Astrocyte (in vitro differentiated cells and primary cell): ENCODE results near the gene BPNT1. TPM values are rescaled to one million over a fixed set of nuclear protein-coding genes. Genes with fewer than 3 reads are reported as not detected.

ENCODE experiments used
- DNase-seq: peaks from one replicate; pipeline ENCODE4 v3.0.0-alpha.2; 2010; ENCODE audit warnings: low read depth
- FAIRE-seq: peaks from 2 replicates; lab custom pipeline; 2011; peaks lifted over from hg19 to GRCh38; lab: Jason Lieb, UNC
- H2AFZ ChIP-seq: 2 replicates; pipeline ENCODE4 v1.6.0; 2012; ENCODE audit warnings: low read depth, low read length, inconsistent platforms
- H3K27ac ChIP-seq: 2 replicates; pipeline ENCODE4 v1.5.1; 2011; ENCODE audit warnings: low read depth, low read length, inconsistent platforms
- H3K27me3 ChIP-seq: 2 replicates; pipeline ENCODE4 v1.6.0; 2011; ENCODE audit warnings: low read length, inconsistent platforms; ENCODE audit not compliant: insufficient read depth
- H3K36me3 ChIP-seq: 2 replicates; pipeline ENCODE4 v1.5.1; 2011; ENCODE audit warnings: low read length, inconsistent platforms; ENCODE audit not compliant: insufficient read depth
- H3K4me1 ChIP-seq: 2 replicates; pipeline ENCODE4 v1.5.1; 2011; ENCODE audit warnings: low read length, inconsistent platforms; ENCODE audit not compliant: insufficient read depth
- H3K4me2 ChIP-seq: 2 replicates; pipeline ENCODE4 v1.6.0; 2012; ENCODE audit warnings: low read length, inconsistent platforms
- H3K4me3 ChIP-seq: 2 replicates; pipeline ENCODE4 v1.5.1; 2011; ENCODE audit warnings: low read depth, mild to moderate bottlenecking, low read length, inconsistent platforms; ENCODE audit not compliant: insufficient read depth
- H3K79me2 ChIP-seq: 2 replicates; pipeline ENCODE4 v1.6.0; 2012; ENCODE audit warnings: mild to moderate bottlenecking, low read length, inconsistent platforms; ENCODE audit not compliant: insufficient read depth
- H3K9ac ChIP-seq: 2 replicates; pipeline ENCODE4 v1.6.0; 2012; ENCODE audit warnings: mild to moderate bottlenecking, low read length, inconsistent platforms
- H3K9me3 ChIP-seq: 2 replicates; pipeline ENCODE4 v1.5.1; 2012; ENCODE audit warnings: low read depth, mild to moderate bottlenecking, low read length, inconsistent platforms; ENCODE audit not compliant: insufficient read depth
- H4K20me1 ChIP-seq: 2 replicates; pipeline ENCODE4 v1.6.0; 2012; ENCODE audit warnings: low read length, inconsistent platforms; ENCODE audit not compliant: insufficient read depth
- H3K27ac Mint-ChIP-seq: one replicate; pipeline ENCODE4 v1.8.0; 2021; ENCODE audit warnings: mild to moderate bottlenecking, mixed read lengths; ENCODE audit not compliant: unreplicated experiment
- H3K27me3 Mint-ChIP-seq: one replicate; pipeline ENCODE4 v1.8.0; 2021; ENCODE audit warnings: low read depth, mixed read lengths; ENCODE audit not compliant: unreplicated experiment
- H3K36me3 Mint-ChIP-seq: one replicate; pipeline ENCODE4 v1.8.0; 2021; ENCODE audit warnings: low read depth, mixed read lengths; ENCODE audit not compliant: unreplicated experiment
- H3K4me1 Mint-ChIP-seq: one replicate; pipeline ENCODE4 v1.8.0; 2021; ENCODE audit warnings: low read depth, mixed read lengths; ENCODE audit not compliant: unreplicated experiment
- H3K4me3 Mint-ChIP-seq: one replicate; pipeline ENCODE4 v1.8.0; 2021; ENCODE audit warnings: mild to moderate bottlenecking, moderate library complexity, mixed read lengths; ENCODE audit not compliant: unreplicated experiment
- H3K9me3 Mint-ChIP-seq: one replicate; pipeline ENCODE4 v1.8.0; 2021; ENCODE audit warnings: mild to moderate bottlenecking, mixed read lengths; ENCODE audit not compliant: unreplicated experiment
- CTCF ChIP-seq: IDR thresholded peaks from 2 replicates; pipeline ENCODE4 v1.5.1; 2011; ENCODE audit warnings: low read depth, mild to moderate bottlenecking, inconsistent platforms, low read length, moderate library complexity; ENCODE audit not compliant: insufficient read depth
- EZH2 ChIP-seq: IDR thresholded peaks from 2 replicates; pipeline ENCODE4 v1.6.1; 2012; ENCODE audit warnings: mild to moderate bottlenecking, low read length, inconsistent platforms; ENCODE audit not compliant: insufficient read depth
- total RNA-seq: library from RNA; stranded (reverse); gene quantifications from 2 replicates; pipeline ENCODE4 v1.2.1, GENCODE V29; 2021

Gene BPNT1
- total RNA-seq, 1 donor from 2014 or later, result 25.9 TPM

DNA sequence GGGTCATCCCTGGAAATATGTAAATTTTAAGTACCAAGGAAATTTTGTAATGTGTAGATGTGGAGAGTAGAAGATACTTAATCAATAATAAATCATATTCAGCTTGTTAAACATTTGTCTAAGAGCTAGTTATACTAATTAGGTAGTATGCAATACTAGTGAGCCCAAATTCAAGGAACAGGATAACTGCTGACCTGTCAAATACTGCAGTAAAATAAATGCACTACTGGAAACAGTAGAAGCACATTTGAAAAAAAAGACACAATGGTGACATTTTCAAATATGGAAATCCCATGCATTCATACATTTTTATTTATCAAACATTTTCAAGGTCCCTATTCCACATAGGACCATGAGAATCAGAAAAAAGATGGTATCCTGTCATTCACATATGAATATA is 70.5 kb downstream of the BPNT1 start:
- H3K4me1 Mint-ChIP-seq, result peaks cover 3% of the 10 kb centered on the region
- Histone ChIP-seq H3K4me1 (no peaks in the 10 kb centered on the region), H3K4me3 (no peak overlapping the region), H2AFZ (no peak overlapping the region), H3K27me3 (no peaks in the 10 kb centered on the region), H3K79me2 (no peaks in the 10 kb centered on the region), H3K27ac (no peak overlapping the region), H3K9ac (no peak overlapping the region), H4K20me1 (peaks cover 7% of the 10 kb centered on the region), H3K9me3 (no peaks in the 10 kb centered on the region), H3K4me2 (no peak overlapping the region), H3K36me3 (peaks cover 39% of the 10 kb centered on the region)
- no peak overlapping the region for H3K27ac Mint-ChIP-seq
- peaks cover 14% of the 10 kb centered on the region for H3K36me3 Mint-ChIP-seq
- FAIRE-seq (no peak), DNase-seq (no peak)
- H3K27me3 Mint-ChIP-seq, result no peaks in the 10 kb centered on the region
- TF ChIP-seq EZH2, result no peak
- TF ChIP-seq CTCF, result no peak
- no peak overlapping the region for H3K4me3 Mint-ChIP-seq
- no peaks in the 10 kb centered on the region for H3K9me3 Mint-ChIP-seq

DNA sequence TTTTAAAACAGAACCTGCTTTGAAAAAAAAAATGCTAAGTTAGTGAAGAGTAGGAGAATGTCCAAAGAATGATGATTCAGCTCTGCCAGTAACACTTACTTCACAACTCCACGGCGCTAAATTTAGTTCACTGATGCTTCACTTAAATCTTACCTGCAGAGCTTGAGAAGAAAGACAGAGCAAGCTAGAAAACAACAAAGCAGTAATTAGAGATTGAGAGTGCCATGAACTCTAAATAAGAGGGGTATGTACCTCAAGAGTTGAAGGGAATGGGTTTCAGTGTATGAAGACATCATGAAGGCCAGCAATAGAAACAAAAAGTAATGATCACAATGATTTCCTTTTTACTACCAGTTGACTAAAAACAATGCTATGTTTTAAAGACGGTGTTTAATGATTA is 76.1 kb downstream of the BPNT1 start:
- peak overlapping the region; percentile 48 for H3K27ac Mint-ChIP-seq
- Histone ChIP-seq H4K20me1 (no peaks in the 10 kb centered on the region), H2AFZ (no peak overlapping the region), H3K27ac (no peak overlapping the region), H3K4me3 (no peak overlapping the region), H3K9me3 (no peaks in the 10 kb centered on the region), H3K4me2 (peak overlapping the region; percentile 41), H3K36me3 (peaks cover 17% of the 10 kb centered on the region), H3K9ac (no peak overlapping the region), H3K4me1 (no peaks in the 10 kb centered on the region), H3K79me2 (no peaks in the 10 kb centered on the region), H3K27me3 (no peaks in the 10 kb centered on the region)
- FAIRE-seq (peak; percentile 39), DNase-seq (peak; percentile 69)
- peaks cover 23% of the 10 kb centered on the region for H3K4me1 Mint-ChIP-seq
- H3K27me3 Mint-ChIP-seq, result no peaks in the 10 kb centered on the region
- H3K4me3 Mint-ChIP-seq, result no peak overlapping the region
- H3K9me3 Mint-ChIP-seq, result no peaks in the 10 kb centered on the region
- TF ChIP-seq EZH2 (no peak), CTCF (no peak)
- peaks cover 12% of the 10 kb centered on the region for H3K36me3 Mint-ChIP-seq

DNA sequence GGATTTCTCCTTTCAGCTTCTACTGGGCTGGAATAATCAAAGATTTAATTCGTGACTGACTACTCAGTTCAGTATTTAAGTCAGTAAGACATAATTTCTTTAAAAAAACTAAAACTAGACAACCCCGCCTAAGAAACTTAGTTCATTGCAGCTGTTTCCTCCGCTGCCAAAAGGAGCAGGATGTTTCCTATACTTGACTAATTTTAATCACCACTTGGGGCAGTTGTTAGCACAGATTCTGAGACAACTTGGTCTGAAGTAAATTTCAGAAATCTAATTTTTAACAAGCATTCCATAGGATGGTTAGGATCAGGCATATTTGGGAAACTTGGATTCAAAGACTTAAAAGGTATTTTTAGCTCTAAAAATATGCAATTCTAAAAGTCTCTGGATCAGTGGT is 77.3 kb downstream of the BPNT1 start:
- Mint-ChIP-seq H3K27ac (peak overlapping the region; percentile 34), H3K4me3 (no peak overlapping the region), H3K27me3 (no peaks in the 10 kb centered on the region), H3K36me3 (peaks cover 15% of the 10 kb centered on the region), H3K4me1 (peaks cover 27% of the 10 kb centered on the region), H3K9me3 (no peaks in the 10 kb centered on the region)
- H3K4me1 ChIP-seq, result no peaks in the 10 kb centered on the region
- no peaks in the 10 kb centered on the region for H3K79me2 ChIP-seq
- H3K9ac ChIP-seq, result no peak overlapping the region
- H3K36me3 ChIP-seq, result peaks cover 13% of the 10 kb centered on the region
- DNase-seq (peak; percentile 3), FAIRE-seq (no peak)
- no peak overlapping the region for H3K27ac ChIP-seq
- H2AFZ ChIP-seq, result no peak overlapping the region
- H4K20me1 ChIP-seq, result no peaks in the 10 kb centered on the region
- H3K4me3 ChIP-seq, result no peak overlapping the region
- no peaks in the 10 kb centered on the region for H3K27me3 ChIP-seq
- H3K9me3 ChIP-seq, result no peaks in the 10 kb centered on the region
- TF ChIP-seq CTCF, result no peak
- no peak overlapping the region for H3K4me2 ChIP-seq
